Type B pancreatic cell (in vitro differentiated cells): ENCODE results near the gene ORAI2. TPM values are rescaled to one million over a fixed set of nuclear protein-coding genes. Genes with fewer than 3 reads are reported as not detected.

Experiments
- DNase-seq: peaks from one replicate; pipeline ENCODE4 v3.0.0; 2021; ENCODE audit warnings: mixed read lengths; ENCODE audit not compliant: unreplicated experiment; ENCODE audit errors: extremely low spot score
- H3K27ac Mint-ChIP-seq: 2 replicates; pipeline ENCODE4 v1.8.0; 2021; ENCODE audit warnings: mild to moderate bottlenecking, mixed read lengths
- H3K27me3 Mint-ChIP-seq: 2 replicates; pipeline ENCODE4 v1.8.0; 2021; ENCODE audit warnings: mixed read lengths
- H3K36me3 Mint-ChIP-seq: 2 replicates; pipeline ENCODE4 v1.8.0; 2021; ENCODE audit warnings: mixed read lengths
- H3K4me1 Mint-ChIP-seq: one replicate; pipeline ENCODE4 v1.8.0; 2021; ENCODE audit warnings: mixed read lengths; ENCODE audit not compliant: unreplicated experiment
- H3K4me3 Mint-ChIP-seq: 2 replicates; pipeline ENCODE4 v1.8.0; 2021; ENCODE audit warnings: mild to moderate bottlenecking, mixed read lengths
- H3K9me3 Mint-ChIP-seq: 2 replicates; pipeline ENCODE4 v1.8.0; 2021; ENCODE audit warnings: mixed read lengths
- CTCF ChIP-seq: fragments of 200-600 bp; sonication (generic); conservative IDR thresholded peaks from 2 replicates; pipeline ENCODE4 v1.5.0; 2021; ENCODE audit warnings: antibody characterized with exemption, mild to moderate bottlenecking
- total RNA-seq: library from RNA; stranded (reverse); gene quantifications from 2 replicates; pipeline ENCODE4 v1.2.1, GENCODE V29; 2021; ENCODE audit warnings: low replicate concordance

ORAI2 gene
- total RNA-seq, 1 donor from 2014 or later, result 34.9 TPM

- Mint-ChIP-seq H3K9me3 (no peaks in the 10 kb centered on the region), H3K4me1 (no peaks in the 10 kb centered on the region), H3K27me3 (no peaks in the 10 kb centered on the region), H3K4me3 (no peak overlapping the region), H3K36me3 (no peaks in the 10 kb centered on the region), H3K27ac (no peak overlapping the region)
- no peak for TF ChIP-seq CTCF
- no peak for DNase-seq
Observed at GRCh38 chr7:102439963-102440795, 6.8 kb downstream of the ORAI2 start.

GRCh38 chr7:102444961-102445673 lies 11.7 kb downstream of the ORAI2 start:
- DNase-seq, result no peak
- no peak overlapping the region for H3K27ac Mint-ChIP-seq
- no peak for TF ChIP-seq CTCF
- no peak overlapping the region for H3K4me3 Mint-ChIP-seq
- no peaks in the 10 kb centered on the region for H3K36me3 Mint-ChIP-seq
- no peaks in the 10 kb centered on the region for H3K9me3 Mint-ChIP-seq
- H3K27me3 Mint-ChIP-seq, result no peaks in the 10 kb centered on the region
- no peaks in the 10 kb centered on the region for H3K4me1 Mint-ChIP-seq

GRCh38 chr7:102445674-102446071 lies 12.3 kb downstream of the ORAI2 start:
- Mint-ChIP-seq H3K4me3 (no peak overlapping the region), H3K4me1 (no peaks in the 10 kb centered on the region), H3K36me3 (no peaks in the 10 kb centered on the region), H3K27ac (no peak overlapping the region), H3K27me3 (no peaks in the 10 kb centered on the region), H3K9me3 (no peaks in the 10 kb centered on the region)
- TF ChIP-seq CTCF, result no peak
- no peak for DNase-seq

- no peak overlapping the region for H3K27ac Mint-ChIP-seq
- H3K4me3 Mint-ChIP-seq, result no peak overlapping the region
- DNase-seq, result no peak
- no peak for TF ChIP-seq CTCF
- H3K27me3 Mint-ChIP-seq, result no peaks in the 10 kb centered on the region
- H3K9me3 Mint-ChIP-seq, result no peaks in the 10 kb centered on the region
- H3K4me1 Mint-ChIP-seq, result no peaks in the 10 kb centered on the region
- no peaks in the 10 kb centered on the region for H3K36me3 Mint-ChIP-seq
Observed at GRCh38 chr7:102446387-102447156, 13.2 kb downstream of the ORAI2 start.

GRCh38 chr7:102447311-102447710 lies 13.9 kb downstream of the ORAI2 start:
- TF ChIP-seq CTCF, result no peak
- Mint-ChIP-seq H3K27me3 (no peaks in the 10 kb centered on the region), H3K9me3 (no peaks in the 10 kb centered on the region), H3K4me3 (no peak overlapping the region), H3K27ac (no peak overlapping the region), H3K4me1 (no peaks in the 10 kb centered on the region), H3K36me3 (no peaks in the 10 kb centered on the region)
- DNase-seq, result no peak
